Glutamatergic neuron (in vitro differentiated cells): Measurements from ENCODE around the gene KCNMA1. TPM values are rescaled to one million over a fixed set of nuclear protein-coding genes. Genes with fewer than 3 reads are reported as not detected.

Experiments used
- DNase-seq: peaks from one replicate; pipeline ENCODE4 v3.0.0; 2022
- H3K27ac Mint-ChIP-seq: one replicate; pipeline ENCODE4 v1.8.0; 2020; ENCODE audit warnings: mild to moderate bottlenecking, mixed read lengths, inconsistent platforms; ENCODE audit not compliant: unreplicated experiment
- H3K27me3 Mint-ChIP-seq: one replicate; pipeline ENCODE4 v1.8.0; 2020; ENCODE audit warnings: mild to moderate bottlenecking, moderate library complexity, mixed read lengths, inconsistent platforms; ENCODE audit not compliant: unreplicated experiment
- H3K36me3 Mint-ChIP-seq: one replicate; pipeline ENCODE4 v1.8.0; 2020; ENCODE audit warnings: mild to moderate bottlenecking, mixed read lengths, inconsistent platforms; ENCODE audit not compliant: unreplicated experiment
- H3K4me1 Mint-ChIP-seq: one replicate; pipeline ENCODE4 v1.8.0; 2020; ENCODE audit warnings: mild to moderate bottlenecking, low read depth, mixed read lengths, inconsistent platforms; ENCODE audit not compliant: unreplicated experiment
- H3K4me3 Mint-ChIP-seq: one replicate; pipeline ENCODE4 v1.8.0; 2020; ENCODE audit warnings: mild to moderate bottlenecking, mixed read lengths, inconsistent platforms; ENCODE audit not compliant: unreplicated experiment
- H3K9me3 Mint-ChIP-seq: one replicate; pipeline ENCODE4 v1.8.0; 2020; ENCODE audit warnings: mild to moderate bottlenecking, moderate library complexity, mixed read lengths, inconsistent platforms; ENCODE audit not compliant: unreplicated experiment
- CTCF ChIP-seq: fragments of 200-600 bp; sonication (generic); IDR thresholded peaks from one replicate; pipeline ENCODE4 v1.5.0; 2021; ENCODE audit not compliant: partially characterized antibody, unreplicated experiment
- total RNA-seq: library from RNA; stranded (reverse); fragmentation: NEBNext Ultra II Directional; extraction: Animal tissue kit (Norgen Biotek cat#: 25700); gene quantifications from one replicate; pipeline ENCODE4 v1.2.1, GENCODE V29; 2021; ENCODE audit not compliant: unreplicated experiment

The KCNMA1 gene
- total RNA-seq, 1 donor from 2014 or later: 3.2 TPM

GRCh38 chr10:77514870-77515269, 122.7 kb downstream of the KCNMA1 start:
- peaks cover 20% of the 10 kb centered on the region for H3K4me1 Mint-ChIP-seq
- no peak for TF ChIP-seq CTCF
- H3K4me3 Mint-ChIP-seq: no peak overlapping the region
- DNase-seq: no peak
- peaks cover 6% of the 10 kb centered on the region for H3K9me3 Mint-ChIP-seq
- H3K27me3 Mint-ChIP-seq: no peaks in the 10 kb centered on the region
- H3K27ac Mint-ChIP-seq: no peak overlapping the region
- H3K36me3 Mint-ChIP-seq: no peaks in the 10 kb centered on the region

GRCh38 chr10:77513781-77514331, 123.8 kb downstream of the KCNMA1 start:
- peaks cover 20% of the 10 kb centered on the region for H3K4me1 Mint-ChIP-seq
- no peak overlapping the region for H3K4me3 Mint-ChIP-seq
- peak; percentile 51 for DNase-seq
- no peaks in the 10 kb centered on the region for H3K27me3 Mint-ChIP-seq
- no peak for TF ChIP-seq CTCF
- peaks cover 6% of the 10 kb centered on the region for H3K9me3 Mint-ChIP-seq
- H3K27ac Mint-ChIP-seq: no peak overlapping the region
- H3K36me3 Mint-ChIP-seq: no peaks in the 10 kb centered on the region

- DNase-seq: no peak
- H3K27ac Mint-ChIP-seq: no peak overlapping the region
- no peak for TF ChIP-seq CTCF
- H3K4me3 Mint-ChIP-seq: no peak overlapping the region
- peaks cover 6% of the 10 kb centered on the region for H3K9me3 Mint-ChIP-seq
- H3K4me1 Mint-ChIP-seq: peaks cover 20% of the 10 kb centered on the region
- no peaks in the 10 kb centered on the region for H3K27me3 Mint-ChIP-seq
- H3K36me3 Mint-ChIP-seq: no peaks in the 10 kb centered on the region
Observed at GRCh38 chr10:77513220-77513619, 124.4 kb downstream of the KCNMA1 start.

- peaks cover 6% of the 10 kb centered on the region for H3K9me3 Mint-ChIP-seq
- no peaks in the 10 kb centered on the region for H3K36me3 Mint-ChIP-seq
- no peak overlapping the region for H3K27ac Mint-ChIP-seq
- no peak overlapping the region for H3K4me3 Mint-ChIP-seq
- no peak for TF ChIP-seq CTCF
- peaks cover 20% of the 10 kb centered on the region for H3K4me1 Mint-ChIP-seq
- no peak for DNase-seq
- H3K27me3 Mint-ChIP-seq: no peaks in the 10 kb centered on the region
Observed at GRCh38 chr10:77512219-77512578, 125.4 kb downstream of the KCNMA1 start.

GRCh38 chr10:77511498-77512218, 126.0 kb downstream of the KCNMA1 start:
- TF ChIP-seq CTCF: no peak
- H3K27me3 Mint-ChIP-seq: no peaks in the 10 kb centered on the region
- no peak overlapping the region for H3K4me3 Mint-ChIP-seq
- no peak overlapping the region for H3K27ac Mint-ChIP-seq
- no peaks in the 10 kb centered on the region for H3K36me3 Mint-ChIP-seq
- peaks cover 20% of the 10 kb centered on the region for H3K4me1 Mint-ChIP-seq
- peaks cover 5% of the 10 kb centered on the region for H3K9me3 Mint-ChIP-seq
- no peak for DNase-seq
